ENCODE data around the gene HDLBP.
"Not testable (repeated sequence)": the region's sequence is repeated elsewhere in the genome, so short reads cannot be mapped to it uniquely, and the experiment has no call there.

HDLBP gene

DNA sequence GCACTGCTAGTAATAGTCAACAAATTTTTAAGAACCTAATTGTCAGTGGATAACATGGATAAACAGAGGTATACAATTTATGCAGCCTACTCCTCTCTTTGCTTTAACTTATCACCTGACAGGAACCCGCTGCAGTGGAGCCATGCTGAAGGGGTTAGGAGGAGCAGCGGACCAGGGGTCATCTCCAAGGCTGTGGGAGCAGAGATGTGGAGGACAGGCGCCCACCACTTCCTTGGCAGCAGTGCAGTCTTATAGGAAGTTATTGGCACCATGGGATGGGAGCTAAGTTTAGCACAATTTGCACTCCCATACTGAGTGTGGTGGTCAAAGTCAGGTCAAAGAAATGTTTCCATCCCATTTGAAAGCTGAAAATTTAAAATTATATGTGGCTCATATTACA lies 35.6 kb downstream of the HDLBP start:
- H3K27ac Mint-ChIP-seq = no peak overlapping the region
- H3K27me3 Mint-ChIP-seq = no peaks in the 10 kb centered on the region

GRCh38 chr2:241279413-241279812 lies 36.1 kb downstream of the HDLBP start:
- Mint-ChIP-seq H3K27ac (no peak overlapping the region), H3K4me1 (ENCODE audit: low read depth) (peaks cover 28% of the 10 kb centered on the region), H3K36me3 (peaks cover 11% of the 10 kb centered on the region), H3K27me3 (no peaks in the 10 kb centered on the region), H3K4me3 (no peak overlapping the region), H3K9me3 (ENCODE audit: low read depth) (peaks cover 7% of the 10 kb centered on the region)

More for the DNA sequence above, 35.6 kb downstream of the HDLBP start:
- no peak overlapping the region for H3K4me3 Mint-ChIP-seq
- H3K4me1 Mint-ChIP-seq (ENCODE audit: low read depth) = peaks cover 30% of the 10 kb centered on the region
- peaks cover 7% of the 10 kb centered on the region for H3K9me3 Mint-ChIP-seq (ENCODE audit: low read depth)
- peaks cover 11% of the 10 kb centered on the region for H3K36me3 Mint-ChIP-seq

DNA sequence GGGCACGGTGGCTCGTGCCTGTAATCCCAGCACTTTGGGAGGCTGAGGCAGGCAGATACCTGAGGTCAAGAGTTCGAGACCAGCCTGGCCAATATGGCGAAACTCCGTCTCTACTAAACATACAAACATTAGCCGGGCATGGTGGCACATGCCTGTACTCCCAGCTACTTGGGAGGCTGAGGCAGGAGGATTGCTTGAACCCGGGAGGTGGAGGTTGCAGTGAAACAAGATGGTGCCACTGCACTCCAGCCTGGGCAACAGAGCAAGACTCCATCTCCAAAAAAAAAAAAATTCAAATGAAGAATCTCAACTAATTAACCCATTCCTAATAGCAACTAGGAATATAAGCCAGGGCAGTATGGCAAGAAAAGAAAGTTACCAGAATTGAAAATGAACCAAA lies 37.2 kb downstream of the HDLBP start:
- not testable (repeated sequence) for H3K4me3 Mint-ChIP-seq; H3K27ac Mint-ChIP-seq; H3K9me3 Mint-ChIP-seq (ENCODE audit: low read depth); H3K27me3 Mint-ChIP-seq
- Mint-ChIP-seq H3K36me3 (peaks cover 13% of the 10 kb centered on the region), H3K4me1 (ENCODE audit: low read depth) (peaks cover 26% of the 10 kb centered on the region)

DNA sequence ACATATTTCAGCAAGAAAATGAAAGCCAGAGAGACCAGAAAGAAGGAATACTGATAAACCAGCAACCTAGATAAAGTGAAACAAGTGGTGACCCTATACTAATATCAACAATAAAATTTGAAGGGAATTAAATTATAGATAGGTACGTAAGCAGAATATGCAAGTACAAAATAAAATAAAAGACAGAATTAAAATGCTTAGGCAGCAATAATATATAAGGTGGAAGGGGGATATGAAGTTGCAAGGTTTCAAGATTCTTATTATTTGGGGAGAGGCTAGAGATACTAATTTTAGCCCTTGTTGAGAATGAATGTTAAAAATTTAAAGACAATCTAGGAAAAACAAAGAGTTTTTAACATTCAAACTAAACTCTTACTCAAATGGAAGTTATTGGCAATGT lies 39.6 kb downstream of the HDLBP start:
- peaks cover 7% of the 10 kb centered on the region for H3K9me3 Mint-ChIP-seq (ENCODE audit: low read depth)
- peaks cover 11% of the 10 kb centered on the region for H3K36me3 Mint-ChIP-seq
- H3K27ac Mint-ChIP-seq = no peak overlapping the region
- no peak overlapping the region for H3K4me3 Mint-ChIP-seq
- peaks cover 28% of the 10 kb centered on the region for H3K4me1 Mint-ChIP-seq (ENCODE audit: low read depth)
- H3K27me3 Mint-ChIP-seq = no peaks in the 10 kb centered on the region

- H3K36me3 Mint-ChIP-seq = peaks cover 11% of the 10 kb centered on the region
- no peak overlapping the region for H3K27ac Mint-ChIP-seq
- H3K4me1 Mint-ChIP-seq (ENCODE audit: low read depth) = peaks cover 32% of the 10 kb centered on the region
- H3K27me3 Mint-ChIP-seq = no peaks in the 10 kb centered on the region
- peaks cover 7% of the 10 kb centered on the region for H3K9me3 Mint-ChIP-seq (ENCODE audit: low read depth)
- H3K4me3 Mint-ChIP-seq = no peak overlapping the region
Observed at GRCh38 chr2:241275504-241275903, 40.0 kb downstream of the HDLBP start.

- Mint-ChIP-seq H3K4me3 (peak overlapping the region; percentile 18), H3K27ac (no peak overlapping the region), H3K27me3 (no peaks in the 10 kb centered on the region), H3K4me1 (ENCODE audit: low read depth) (peaks cover 39% of the 10 kb centered on the region), H3K9me3 (ENCODE audit: low read depth) (peaks cover 7% of the 10 kb centered on the region), H3K36me3 (peaks cover 9% of the 10 kb centered on the region)
Observed at GRCh38 chr2:241274127-241274526, 41.3 kb downstream of the HDLBP start.

DNA sequence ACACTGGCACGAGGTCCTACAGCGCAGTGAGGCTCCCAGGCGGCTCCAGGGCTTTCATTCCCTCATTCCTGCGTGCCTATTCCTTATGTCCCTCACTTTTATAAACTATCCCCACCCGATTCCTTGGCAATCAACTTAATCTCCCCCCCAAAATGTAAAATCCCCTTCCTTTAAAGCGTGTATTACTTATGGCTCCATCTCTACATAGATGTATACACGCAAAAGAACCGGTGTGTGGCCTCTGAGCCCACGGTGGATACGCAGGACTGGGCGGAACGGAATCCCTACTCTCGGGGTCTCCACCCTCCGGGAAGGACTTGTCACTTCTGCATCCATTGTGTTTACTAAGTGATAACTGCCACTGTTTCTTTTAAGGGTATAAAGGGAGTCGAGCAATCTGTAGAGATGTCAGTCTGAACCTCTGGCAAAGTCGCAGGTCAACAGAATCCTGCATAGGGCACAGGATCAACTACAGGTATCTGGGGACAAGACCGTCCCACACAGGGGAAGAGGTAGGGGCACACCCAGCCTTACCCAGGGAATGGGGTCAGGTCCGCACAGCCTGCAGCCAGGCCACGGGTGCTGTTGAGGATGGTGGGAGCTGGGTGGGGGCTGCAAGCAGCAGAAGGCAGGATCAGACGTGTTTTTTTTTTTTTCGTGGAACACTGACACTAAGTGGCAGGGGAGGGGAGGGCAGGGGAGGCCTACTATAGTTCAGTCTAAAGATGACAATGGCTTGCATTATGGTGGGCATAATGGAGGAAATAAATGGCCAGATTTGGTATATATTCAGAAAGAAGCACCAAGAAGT lies 42.1 kb downstream of the HDLBP start:
- Mint-ChIP-seq H3K27me3 (no peaks in the 10 kb centered on the region), H3K27ac (peak overlapping the region; percentile 41), H3K9me3 (ENCODE audit: low read depth) (peaks cover 7% of the 10 kb centered on the region), H3K36me3 (peaks cover 9% of the 10 kb centered on the region), H3K4me1 (ENCODE audit: low read depth) (peaks cover 43% of the 10 kb centered on the region), H3K4me3 (peak overlapping the region; percentile 76)

- H3K4me1 Mint-ChIP-seq (ENCODE audit: low read depth) = peaks cover 49% of the 10 kb centered on the region
- H3K27ac Mint-ChIP-seq = peak overlapping the region; percentile 41
- H3K4me3 Mint-ChIP-seq = peak overlapping the region; percentile 76
- no peaks in the 10 kb centered on the region for H3K27me3 Mint-ChIP-seq
- peaks cover 7% of the 10 kb centered on the region for H3K9me3 Mint-ChIP-seq (ENCODE audit: low read depth)
- peaks cover 9% of the 10 kb centered on the region for H3K36me3 Mint-ChIP-seq
Observed at GRCh38 chr2:241272303-241273209, 42.9 kb downstream of the HDLBP start.

- no peaks in the 10 kb centered on the region for H3K27me3 Mint-ChIP-seq
- H3K9me3 Mint-ChIP-seq (ENCODE audit: low read depth) = peaks cover 7% of the 10 kb centered on the region
- H3K4me3 Mint-ChIP-seq = peak overlapping the region; percentile 96
- H3K36me3 Mint-ChIP-seq = peaks cover 9% of the 10 kb centered on the region
- H3K4me1 Mint-ChIP-seq (ENCODE audit: low read depth) = peaks cover 47% of the 10 kb centered on the region
- H3K27ac Mint-ChIP-seq = peak overlapping the region; percentile 82
Observed at GRCh38 chr2:241271706-241272302, 43.7 kb downstream of the HDLBP start.

GRCh38 chr2:241270531-241270930 lies 44.9 kb downstream of the HDLBP start:
- Mint-ChIP-seq H3K9me3 (ENCODE audit: low read depth) (peaks cover 6% of the 10 kb centered on the region), H3K27me3 (no peaks in the 10 kb centered on the region), H3K27ac (peak overlapping the region; percentile 50), H3K4me3 (peak overlapping the region; percentile 96), H3K36me3 (peaks cover 9% of the 10 kb centered on the region), H3K4me1 (ENCODE audit: low read depth) (peaks cover 47% of the 10 kb centered on the region)

- H3K4me3 Mint-ChIP-seq = no peak overlapping the region
- H3K27me3 Mint-ChIP-seq = no peaks in the 10 kb centered on the region
- peaks cover under 1% of the 10 kb centered on the region for H3K9me3 Mint-ChIP-seq (ENCODE audit: low read depth)
- H3K27ac Mint-ChIP-seq = no peak overlapping the region
- H3K36me3 Mint-ChIP-seq = peaks cover 5% of the 10 kb centered on the region
- peaks cover 44% of the 10 kb centered on the region for H3K4me1 Mint-ChIP-seq (ENCODE audit: low read depth)
Observed at GRCh38 chr2:241269707-241270520, 45.6 kb downstream of the HDLBP start.

DNA sequence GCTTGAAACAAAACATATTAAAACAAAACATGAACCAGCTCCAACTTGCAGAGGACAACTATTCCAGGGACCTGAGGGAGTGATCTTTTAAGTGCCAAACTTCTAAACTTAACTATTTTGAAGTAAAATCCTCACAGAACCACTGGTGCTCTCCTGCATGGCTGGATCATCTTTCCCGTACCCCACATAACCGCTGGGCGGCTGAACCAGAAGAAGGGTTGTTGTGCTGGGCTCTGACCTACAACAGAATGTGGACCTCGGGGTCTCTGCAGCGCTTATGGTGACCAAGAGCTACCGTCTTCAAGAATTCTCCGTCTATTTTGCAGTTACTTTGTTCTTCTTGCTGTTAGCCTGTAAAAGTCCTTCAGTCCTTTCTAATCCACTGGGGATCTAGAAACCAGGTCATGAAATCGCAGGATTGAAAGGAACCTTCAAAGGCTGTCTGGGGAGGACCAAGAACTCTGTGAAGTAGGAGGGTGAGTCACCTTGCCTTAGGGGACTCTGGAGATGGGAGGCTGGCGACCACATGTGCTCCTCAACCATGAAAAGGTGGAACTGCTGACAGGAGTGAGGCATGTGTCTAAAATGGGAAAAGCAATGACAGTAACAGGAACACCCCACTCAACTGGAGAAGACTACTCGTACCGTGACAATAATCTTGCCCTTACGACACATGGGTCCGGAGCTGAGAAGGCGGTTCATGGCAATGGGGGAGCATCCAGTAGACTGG lies 46.6 kb downstream of the HDLBP start:
- peaks cover 42% of the 10 kb centered on the region for H3K4me1 Mint-ChIP-seq (ENCODE audit: low read depth)
- H3K27ac Mint-ChIP-seq = no peak overlapping the region
- H3K27me3 Mint-ChIP-seq = no peaks in the 10 kb centered on the region
- H3K36me3 Mint-ChIP-seq = peaks cover 4% of the 10 kb centered on the region
- H3K9me3 Mint-ChIP-seq (ENCODE audit: low read depth) = no peaks in the 10 kb centered on the region
- peak overlapping the region; percentile 13 for H3K4me3 Mint-ChIP-seq

DNA sequence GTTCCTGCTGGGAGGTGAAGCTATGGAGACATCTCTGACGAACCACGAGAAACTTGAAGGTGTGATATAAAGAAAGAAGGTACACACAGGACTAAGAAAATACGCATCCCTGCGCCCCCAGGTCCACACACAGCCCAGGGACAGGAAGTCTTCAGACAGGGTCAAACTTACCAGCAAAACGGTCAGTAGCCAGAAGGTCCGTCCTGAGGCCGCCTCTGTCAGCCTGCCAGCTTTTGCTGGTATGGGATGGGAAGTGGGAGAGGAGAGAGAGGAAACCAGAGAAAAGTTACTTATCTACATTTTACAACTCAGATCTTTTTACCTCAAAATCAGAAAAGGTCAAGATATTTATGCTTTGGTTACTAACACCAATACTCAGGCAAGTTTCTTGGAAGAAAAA lies 47.2 kb downstream of the HDLBP start:
- Mint-ChIP-seq H3K36me3 (peaks cover 3% of the 10 kb centered on the region), H3K4me1 (ENCODE audit: low read depth) (peaks cover 38% of the 10 kb centered on the region), H3K4me3 (no peak overlapping the region), H3K9me3 (ENCODE audit: low read depth) (no peaks in the 10 kb centered on the region), H3K27me3 (no peaks in the 10 kb centered on the region), H3K27ac (no peak overlapping the region)
